CD8-positive, alpha-beta memory T cell (primary cell): ENCODE data around the gene RCSD1. TPM values are rescaled to one million over a fixed set of nuclear protein-coding genes. Genes with fewer than 3 reads are reported as not detected.

Source experiments
- CTCF ChIA-PET: fragments of 350-600 bp; sonication (Branson Sonifier 250); formaldehyde crosslinking; loops from one replicate; lab custom pipeline; 2021; ENCODE audit warnings: antibody characterized with exemption; lab: Charles Lee
- POLR2A ChIA-PET: fragments of 350-600 bp; sonication (Branson Sonifier 250); formaldehyde crosslinking; loops from one replicate; lab custom pipeline; 2021; ENCODE audit warnings: antibody characterized with exemption; lab: Charles Lee
- DNase-seq, 5 donors: peaks; one replicate each; pipeline versions ENCODE4 v3.0.0 to v3.0.0-alpha.2; 2020 to 2022; ENCODE audit warnings: mixed read lengths in 1 of 5
- H3K27ac ChIP-seq: one replicate; pipeline ENCODE4 v1.7.0; 2013; ENCODE audit warnings: low read depth, mild to moderate bottlenecking, low read length, moderate library complexity
- H3K27me3 ChIP-seq: 2 replicates; pipeline ENCODE4 v1.7.0; 2013; ENCODE audit warnings: low read length, mild to moderate bottlenecking; ENCODE audit not compliant: insufficient read depth, poor library complexity, severe bottlenecking
- H3K36me3 ChIP-seq: 2 replicates; pipeline ENCODE4 v1.7.0; 2013; ENCODE audit warnings: mild to moderate bottlenecking, low read length, moderate library complexity; ENCODE audit not compliant: insufficient read depth
- H3K4me1 ChIP-seq: 2 replicates; pipeline ENCODE4 v1.7.0; 2013; ENCODE audit warnings: mild to moderate bottlenecking, low read length, moderate library complexity; ENCODE audit not compliant: insufficient read depth
- H3K4me3 ChIP-seq: 2 replicates; pipeline ENCODE4 v1.7.0; 2013; ENCODE audit warnings: mild to moderate bottlenecking, low read length
- H3K9me3 ChIP-seq: 2 replicates; pipeline ENCODE4 v1.7.0; 2013; ENCODE audit warnings: mild to moderate bottlenecking, low read length
- H3K27ac Mint-ChIP-seq, 8 donors: one replicate each; pipeline ENCODE4 v1.8.0; 2020 to 2021; ENCODE audit warnings: mixed read lengths in 8 of 8, mild to moderate bottlenecking in 6 of 8, inconsistent platforms in 3 of 8, moderate library complexity in 3 of 8
- H3K27me3 Mint-ChIP-seq, 2 donors: one replicate each; pipeline ENCODE4 v1.8.0; 2020 to 2021; ENCODE audit warnings: mixed read lengths in 2 of 2, mild to moderate bottlenecking in 1 of 2, moderate library complexity in 1 of 2
- H3K36me3 Mint-ChIP-seq, 3 donors: one replicate each; pipeline ENCODE4 v1.8.0; 2020 to 2021; ENCODE audit warnings: mixed read lengths in 3 of 3, inconsistent platforms in 1 of 3, mild to moderate bottlenecking in 1 of 3
- H3K4me1 Mint-ChIP-seq, 3 donors: one replicate each; pipeline ENCODE4 v1.8.0; 2020 to 2021; ENCODE audit warnings: mixed read lengths in 3 of 3, inconsistent platforms in 1 of 3, mild to moderate bottlenecking in 1 of 3
- H3K4me3 Mint-ChIP-seq, 7 donors: one replicate each; pipeline ENCODE4 v1.8.0; 2020 to 2021; ENCODE audit warnings: mixed read lengths in 7 of 7, mild to moderate bottlenecking in 6 of 7, moderate library complexity in 4 of 7, inconsistent platforms in 2 of 7
- H3K9me3 Mint-ChIP-seq, 5 donors: one replicate each; pipeline ENCODE4 v1.8.0; 2020 to 2022; ENCODE audit warnings: mixed read lengths in 5 of 5, mild to moderate bottlenecking in 3 of 5, moderate library complexity in 2 of 5, inconsistent platforms in 1 of 5
- polyA plus RNA-seq: library from polyadenylated mRNA; unstranded; fragments of 300-500 nt; fragmentation: Illumina TruSeq; gene quantifications from one replicate; pipeline ENCODE4 v1.2.3, GENCODE V29; 2021
- total RNA-seq, 2 experiments: library from RNA; stranded (reverse); gene quantifications; one replicate each; pipeline ENCODE4 v1.2.3, GENCODE V29; 2021

The RCSD1 gene
- total and polyA plus RNA-seq, 3 experiments from 2014 or later = 45.9 to 171 (median 47.9) TPM

- H3K4me1 ChIP-seq = peaks cover 78% of the 10 kb centered on the region
- CTCF ChIA-PET = interaction anchor here (1.0 to 1.5 kb wide), 2 partner anchors 24 to 62 kb away, joined by 5 to 6 read pairs; no protein-coding TSS in a partner anchor
Measured at GRCh38 chr1:167663002-167663772, 33.2 kb downstream of the RCSD1 start.

GRCh38 chr1:167665469-167665868 lies 35.4 kb downstream of the RCSD1 start:
- Histone ChIP-seq H3K4me3 (no peak overlapping the region), H3K27ac (no peak overlapping the region), H3K4me1 (peaks cover 76% of the 10 kb centered on the region), H3K27me3 (no peaks in the 10 kb centered on the region), H3K9me3 (no peaks in the 10 kb centered on the region), H3K36me3 (peaks cover 7% of the 10 kb centered on the region)
- H3K4me3 Mint-ChIP-seq = no peak overlapping the region
- H3K4me1 Mint-ChIP-seq = peaks cover 87 to 99% (median 98%) of the 10 kb centered on the region in 3 donors
- no peaks in the 10 kb centered on the region for H3K27me3 Mint-ChIP-seq
- H3K27ac Mint-ChIP-seq = peak overlapping the region in 3 of 8 donors; percentile 11 to 68 (median 15)
- ChIA-PET POLR2A (no interaction called here), CTCF (interaction anchor here (0.7 kb wide), 2 partner anchors 22 to 34 kb away, joined by 3 to 4 read pairs; no protein-coding TSS in a partner anchor)
- H3K36me3 Mint-ChIP-seq = peaks cover 0 to 87% (median 6%) of the 10 kb centered on the region in 3 donors
- no peaks in the 10 kb centered on the region for H3K9me3 Mint-ChIP-seq
- DNase-seq = no peak

More at GRCh38 chr1:167663002-167663772, 33.2 kb downstream of the RCSD1 start:
- Histone ChIP-seq H3K27ac (no peak overlapping the region), H3K4me3 (no peak overlapping the region), H3K9me3 (no peaks in the 10 kb centered on the region), H3K36me3 (peaks cover 12% of the 10 kb centered on the region), H3K27me3 (no peaks in the 10 kb centered on the region)
- no peaks in the 10 kb centered on the region for H3K9me3 Mint-ChIP-seq
- POLR2A ChIA-PET = no interaction called here
- no peak for DNase-seq
- peaks cover 88 to 99% (median 98%) of the 10 kb centered on the region in 3 donors for H3K4me1 Mint-ChIP-seq
- H3K27me3 Mint-ChIP-seq = peaks cover 0 to 1% of the 10 kb centered on the region in 2 donors
- H3K36me3 Mint-ChIP-seq = peaks cover 0 to 88% (median 6%) of the 10 kb centered on the region in 3 donors
- H3K27ac Mint-ChIP-seq = peak overlapping the region; percentile 24 to 94 (median 72)
- peak overlapping the region in 4 of 7 donors; percentile 14 to 48 (median 23) for H3K4me3 Mint-ChIP-seq

- ChIA-PET POLR2A (no interaction called here), CTCF (interaction anchor here (1.3 kb wide), 2 partner anchors 21 to 66 kb away, joined by 4 to 5 read pairs; no protein-coding TSS in a partner anchor)
- DNase-seq = no peak
- peaks cover 5% of the 10 kb centered on the region for H3K36me3 ChIP-seq
- Mint-ChIP-seq H3K4me1 (peaks cover 87 to 99% (median 98%) of the 10 kb centered on the region in 3 donors), H3K27ac (peak overlapping the region; percentile 15 to 86 (median 70)), H3K4me3 (no peak overlapping the region), H3K9me3 (no peaks in the 10 kb centered on the region), H3K36me3 (peaks cover 0 to 88% (median 10%) of the 10 kb centered on the region in 3 donors), H3K27me3 (no peaks in the 10 kb centered on the region)
- no peaks in the 10 kb centered on the region for H3K9me3 ChIP-seq
- H3K4me1 ChIP-seq = peaks cover 76% of the 10 kb centered on the region
- H3K27me3 ChIP-seq = no peaks in the 10 kb centered on the region
- no peak overlapping the region for H3K4me3 ChIP-seq
- H3K27ac ChIP-seq = no peak overlapping the region
Measured at GRCh38 chr1:167666416-167666815, 36.4 kb downstream of the RCSD1 start.

- Histone ChIP-seq H3K27me3 (no peaks in the 10 kb centered on the region), H3K36me3 (peaks cover 5% of the 10 kb centered on the region), H3K4me1 (peaks cover 76% of the 10 kb centered on the region), H3K9me3 (no peaks in the 10 kb centered on the region), H3K27ac (no peak overlapping the region), H3K4me3 (no peak overlapping the region)
- POLR2A ChIA-PET = no interaction called here
- DNase-seq = no peak
- Mint-ChIP-seq H3K9me3 (no peaks in the 10 kb centered on the region), H3K4me3 (no peak overlapping the region), H3K27me3 (no peaks in the 10 kb centered on the region), H3K27ac (peak overlapping the region in 6 of 8 donors; percentile 15 to 86 (median 41)), H3K36me3 (peaks cover 0 to 89% (median 14%) of the 10 kb centered on the region in 3 donors), H3K4me1 (peaks cover 87 to 99% (median 98%) of the 10 kb centered on the region in 3 donors)
- CTCF ChIA-PET = interaction anchor here (1.3 to 2.1 kb wide), 2 partner anchors 20 to 67 kb away, joined by 4 to 7 read pairs; no protein-coding TSS in a partner anchor
Measured at GRCh38 chr1:167667536-167667935, 37.5 kb downstream of the RCSD1 start.

DNA sequence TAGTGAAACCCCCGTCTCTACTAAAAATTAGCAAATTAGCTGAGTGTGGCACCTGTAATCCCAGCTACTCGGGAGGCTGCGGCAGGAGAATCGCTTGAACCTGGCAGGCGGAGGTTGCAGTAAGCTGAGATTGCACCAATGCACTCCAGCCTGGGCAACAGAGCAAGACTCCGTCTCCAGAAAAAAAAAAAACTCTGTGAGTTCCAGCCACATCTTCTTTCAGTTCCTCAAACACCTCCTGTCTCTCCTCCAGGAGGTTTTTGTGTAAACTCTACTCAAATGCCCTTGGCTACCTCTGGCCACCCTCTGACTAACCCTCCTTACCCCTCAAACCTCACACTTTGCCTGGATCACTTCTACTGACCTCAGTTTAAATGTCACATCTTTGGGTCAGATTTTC lies 38.1 kb downstream of the RCSD1 start:
- H3K27me3 Mint-ChIP-seq = no peaks in the 10 kb centered on the region
- no peak for DNase-seq
- CTCF ChIA-PET = interaction anchor here (2.1 kb wide), 1 partner anchor 20 kb away, joined by 7 read pairs; no protein-coding TSS in a partner anchor
- H3K4me1 ChIP-seq = peaks cover 77% of the 10 kb centered on the region
- no peaks in the 10 kb centered on the region for H3K9me3 ChIP-seq
- H3K4me1 Mint-ChIP-seq = peaks cover 87 to 99% (median 98%) of the 10 kb centered on the region in 3 donors
- H3K27ac Mint-ChIP-seq = peak overlapping the region; percentile 37 to 96 (median 66)
- H3K4me3 Mint-ChIP-seq = peak overlapping the region in 2 of 7 donors; percentile 17 to 24
- no peaks in the 10 kb centered on the region for H3K9me3 Mint-ChIP-seq
- H3K36me3 ChIP-seq = peaks cover 7% of the 10 kb centered on the region
- no peak overlapping the region for H3K27ac ChIP-seq
- POLR2A ChIA-PET = interaction anchor here (0.6 kb wide), 1 partner anchor 8 kb away, joined by 3 read pairs; no protein-coding TSS in a partner anchor
- no peak overlapping the region for H3K4me3 ChIP-seq
- H3K27me3 ChIP-seq = no peaks in the 10 kb centered on the region
- H3K36me3 Mint-ChIP-seq = peaks cover 0 to 89% (median 14%) of the 10 kb centered on the region in 3 donors

DNA sequence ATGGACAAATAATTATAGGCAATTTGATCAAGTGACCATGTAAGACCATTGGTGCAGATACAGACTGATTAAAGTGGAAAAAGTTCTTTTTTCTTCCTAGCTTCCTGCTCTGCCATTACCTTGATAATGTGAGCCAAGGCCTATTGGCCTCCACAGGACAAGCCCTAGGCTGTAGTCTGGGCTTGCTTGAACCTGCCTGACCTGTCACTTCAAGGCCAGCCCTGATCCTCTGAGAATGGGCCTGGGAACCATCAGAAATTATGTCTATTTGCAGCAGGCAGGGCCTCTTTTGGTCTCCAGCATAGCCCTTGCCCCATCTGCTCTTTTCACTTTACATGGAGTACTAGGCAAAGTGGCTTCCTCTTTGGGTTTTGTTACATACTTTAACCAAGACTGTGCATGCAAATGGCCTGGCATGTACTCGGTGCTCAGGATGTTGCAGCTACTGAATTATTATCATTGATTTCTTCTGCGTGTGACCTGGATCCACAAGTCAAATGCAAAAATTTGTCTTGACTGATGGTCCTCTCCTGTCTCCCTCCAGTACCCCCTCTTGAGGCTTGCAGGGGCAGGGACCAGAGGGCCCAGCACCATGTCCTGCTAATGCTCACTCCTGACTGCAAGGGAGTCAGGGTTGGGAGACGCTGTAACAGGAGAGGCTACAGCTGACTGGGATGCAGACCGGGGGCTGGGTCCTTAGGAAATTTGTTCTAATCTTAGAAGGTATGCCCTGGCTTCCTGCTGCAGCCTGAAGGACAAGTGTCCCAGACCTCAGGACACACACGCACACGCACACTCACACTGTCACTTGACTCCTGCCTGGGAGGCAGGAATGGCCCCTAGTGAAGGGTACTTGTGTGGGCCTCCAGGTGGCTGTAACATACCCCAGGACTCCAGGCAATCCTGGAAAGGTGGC lies 39.4 kb downstream of the RCSD1 start:
- H3K27ac Mint-ChIP-seq = peak overlapping the region; percentile 14 to 96 (median 76)
- ChIA-PET POLR2A (interaction anchor here (0.7 to 0.8 kb wide), 2 partner anchors 15 to 36 kb away, joined by 4 read pairs; no protein-coding TSS in a partner anchor), CTCF (interaction anchor here (1.1 to 2.1 kb wide), 3 partner anchors 11 to 18 kb away, joined by 3 to 7 read pairs (median 4); no protein-coding TSS in a partner anchor)
- peaks cover 0 to 88% (median 17%) of the 10 kb centered on the region in 3 donors for H3K36me3 Mint-ChIP-seq
- Histone ChIP-seq H3K4me3 (no peak overlapping the region), H3K36me3 (peaks cover 18% of the 10 kb centered on the region), H3K27me3 (no peaks in the 10 kb centered on the region), H3K4me1 (peaks cover 75% of the 10 kb centered on the region), H3K27ac (no peak overlapping the region), H3K9me3 (no peaks in the 10 kb centered on the region)
- no peak for DNase-seq
- H3K9me3 Mint-ChIP-seq = no peaks in the 10 kb centered on the region
- H3K27me3 Mint-ChIP-seq = no peaks in the 10 kb centered on the region
- peaks cover 86 to 99% (median 98%) of the 10 kb centered on the region in 3 donors for H3K4me1 Mint-ChIP-seq
- no peak overlapping the region for H3K4me3 Mint-ChIP-seq

GRCh38 chr1:167670563-167670962 lies 40.5 kb downstream of the RCSD1 start:
- CTCF ChIA-PET = interaction anchor here (1.2 kb wide), 1 partner anchor 17 kb away, joined by 3 read pairs; no protein-coding TSS in a partner anchor
- H3K9me3 Mint-ChIP-seq = no peaks in the 10 kb centered on the region
- Histone ChIP-seq H3K27ac (no peak overlapping the region), H3K9me3 (no peaks in the 10 kb centered on the region), H3K4me3 (no peak overlapping the region), H3K4me1 (peaks cover 81% of the 10 kb centered on the region), H3K36me3 (peaks cover 20% of the 10 kb centered on the region), H3K27me3 (no peaks in the 10 kb centered on the region)
- peaks cover 0 to 87% (median 15%) of the 10 kb centered on the region in 3 donors for H3K36me3 Mint-ChIP-seq
- H3K4me1 Mint-ChIP-seq = peaks cover 84 to 90% (median 90%) of the 10 kb centered on the region in 3 donors
- peak overlapping the region in 1 of 7 donors; percentile 4 for H3K4me3 Mint-ChIP-seq
- no peak for DNase-seq
- POLR2A ChIA-PET = no interaction called here
- peak overlapping the region; percentile 24 to 96 (median 80) for H3K27ac Mint-ChIP-seq
- no peaks in the 10 kb centered on the region for H3K27me3 Mint-ChIP-seq
